Putamen (tissue), 1 donor: Measurements from ENCODE around the gene PTGR1.
"Not testable (repeated sequence)": the region's sequence is repeated elsewhere in the genome, so short reads cannot be mapped to it uniquely, and the experiment has no call there.

Source experiments
- DNase-seq: peaks from one replicate; pipeline ENCODE4 v3.0.0-alpha.2; 2016; ENCODE audit warnings: low spot score

Gene PTGR1

DNA sequence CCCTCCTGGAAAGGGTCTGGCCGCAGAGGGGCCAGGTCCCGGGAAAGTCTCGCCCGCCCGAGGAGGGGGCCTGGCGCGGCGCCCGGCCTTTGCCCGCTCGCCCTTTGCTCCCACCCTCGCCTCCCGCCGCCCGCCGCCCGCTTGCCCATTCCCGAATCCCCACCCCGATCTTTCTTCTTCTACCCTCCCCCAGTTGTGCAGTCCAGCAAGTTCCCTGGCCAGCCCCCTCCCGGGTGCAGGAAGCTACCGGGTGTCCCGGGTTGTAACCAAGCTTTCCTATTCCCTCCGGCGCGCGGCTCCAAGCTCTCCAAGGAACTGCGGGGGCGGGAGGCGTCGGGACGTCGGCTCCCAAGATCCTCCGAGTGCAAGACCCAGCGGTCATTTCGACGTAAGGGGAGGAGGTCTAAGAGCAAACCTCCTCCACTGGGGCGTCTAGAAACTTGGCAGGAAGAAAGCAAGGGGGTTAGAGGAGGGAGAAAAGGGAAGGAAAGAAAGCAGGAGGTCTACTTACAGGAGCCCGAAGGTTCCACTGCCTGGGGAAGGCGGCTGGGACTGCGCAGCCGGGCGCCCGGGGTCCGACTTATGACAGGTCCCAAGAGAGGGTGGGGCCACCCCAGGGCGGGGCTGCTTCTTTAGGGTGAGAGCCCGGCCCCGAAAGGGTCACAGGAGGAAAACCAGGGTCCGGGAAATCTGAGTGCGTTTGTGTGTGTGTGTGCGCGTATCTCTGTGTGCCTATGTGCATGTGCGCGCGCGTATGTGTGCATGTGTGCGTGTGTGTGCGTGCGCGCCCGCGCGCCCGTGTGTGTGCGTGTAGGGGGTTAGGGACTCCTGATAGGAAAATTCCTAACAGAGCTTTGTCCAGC lies at the start of gene PTGR1:
Gene PTGR1, minus strand, starts transcription at position 556 of the 863 bp plus-strand sequence. CDS start 2,225 bp downstream, outside the sequence.
- peak; percentile 72 for DNase-seq

DNA sequence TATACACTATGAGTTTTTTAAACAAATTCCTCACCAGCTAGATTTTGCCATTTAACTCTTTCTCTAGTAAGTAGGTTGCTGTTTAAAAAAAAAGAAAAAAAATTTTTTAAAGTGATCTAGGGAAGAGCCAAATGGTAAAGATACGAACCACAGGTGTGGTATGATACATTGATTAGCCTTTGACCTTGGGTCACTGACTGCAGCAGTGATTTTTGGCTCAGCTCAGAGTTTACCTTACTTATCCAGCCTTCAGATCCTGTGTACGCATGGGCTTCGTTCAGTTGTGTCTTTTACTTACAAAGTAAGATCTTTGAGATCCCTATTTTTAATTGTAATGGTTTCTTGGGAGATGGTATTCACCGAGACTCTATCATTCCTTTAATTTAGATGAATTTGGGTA lies 49.6 kb upstream of the PTGR1 start:
- DNase-seq = no peak

DNA sequence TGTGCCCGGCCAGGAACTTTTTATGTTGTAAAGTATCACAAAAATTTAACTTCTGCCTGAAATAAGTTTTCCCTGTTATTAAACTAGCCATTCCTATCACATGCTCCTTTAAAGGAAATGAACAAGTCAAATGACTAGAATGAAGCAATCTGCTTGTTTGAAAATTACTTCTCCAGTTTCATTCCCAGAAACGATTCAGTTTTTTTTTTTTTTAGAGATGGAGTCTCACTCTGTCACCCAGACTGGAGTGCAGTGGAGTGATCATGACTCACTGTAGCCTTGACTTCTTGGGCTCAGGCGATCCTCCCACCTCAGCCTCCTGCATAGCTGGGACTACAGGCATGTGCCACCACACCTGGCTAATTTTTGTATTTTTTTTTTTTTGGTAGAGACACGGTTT lies 48.6 kb upstream of the PTGR1 start:
- DNase-seq = no peak

DNA sequence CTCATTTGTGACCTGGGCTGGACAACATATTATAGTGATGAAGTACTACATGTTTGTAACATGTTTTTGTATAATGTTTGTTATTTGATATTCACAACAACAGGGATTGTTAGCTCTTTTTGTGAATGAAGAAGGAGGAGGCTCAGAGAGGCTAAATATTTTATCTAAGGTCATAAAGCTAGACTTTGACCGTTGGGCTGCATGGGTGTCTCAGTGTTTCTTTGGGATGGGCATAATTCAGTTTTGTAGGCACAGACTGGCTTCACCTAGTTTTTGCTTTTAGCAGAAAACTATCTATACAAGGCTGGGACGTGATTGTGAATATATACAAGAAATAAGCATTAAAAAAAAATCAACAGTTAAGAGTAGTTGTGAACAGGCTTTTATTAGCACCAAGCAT lies 47.0 kb upstream of the PTGR1 start:
- DNase-seq = no peak

DNA sequence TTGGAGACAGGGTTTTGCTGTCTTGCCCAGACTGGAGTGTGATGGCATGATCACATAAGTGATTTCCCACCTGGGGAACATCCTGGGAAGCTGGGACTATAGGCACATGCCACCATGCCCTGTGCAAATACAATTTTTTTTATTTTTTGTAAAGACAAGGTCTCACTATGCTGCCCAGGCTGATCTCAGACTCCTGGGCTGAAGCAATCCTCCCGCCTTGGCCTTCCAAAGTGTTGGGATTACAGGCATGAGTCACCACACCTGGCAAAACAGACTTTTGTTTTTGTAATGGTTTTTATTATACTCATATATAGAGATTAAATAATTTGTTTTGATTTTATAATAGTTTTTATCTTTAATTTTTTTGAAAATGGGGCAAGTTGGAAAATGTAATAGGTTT lies 46.4 kb upstream of the PTGR1 start:
- DNase-seq = no peak

DNA sequence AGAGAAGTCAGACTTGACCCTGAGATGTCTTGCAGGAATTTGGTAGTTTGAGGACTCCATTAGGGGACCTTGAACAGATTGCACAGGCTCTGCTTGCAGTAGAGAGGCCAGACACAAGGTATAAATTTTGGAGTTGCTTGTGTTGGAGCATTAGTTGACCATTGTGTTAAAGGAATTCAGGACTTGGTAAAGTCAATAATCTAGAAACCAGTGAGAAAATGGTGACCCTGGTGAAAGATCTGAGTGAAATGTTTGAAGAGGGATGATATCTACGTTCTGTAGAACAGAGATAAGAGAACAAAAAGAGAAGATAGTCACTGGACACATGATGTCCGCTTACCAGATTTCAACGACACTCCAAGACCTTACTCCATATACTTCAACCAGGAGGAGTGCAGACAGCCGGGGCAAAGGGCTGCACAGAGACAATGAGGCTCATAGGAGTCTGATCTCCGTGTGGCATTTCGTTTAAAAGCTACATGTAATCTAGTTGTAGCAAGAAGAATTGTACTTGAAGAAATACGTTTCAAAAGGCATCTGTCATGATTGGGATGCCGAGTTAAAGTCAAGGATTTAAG lies 44.8 kb upstream of the PTGR1 start:
- DNase-seq = no peak

DNA sequence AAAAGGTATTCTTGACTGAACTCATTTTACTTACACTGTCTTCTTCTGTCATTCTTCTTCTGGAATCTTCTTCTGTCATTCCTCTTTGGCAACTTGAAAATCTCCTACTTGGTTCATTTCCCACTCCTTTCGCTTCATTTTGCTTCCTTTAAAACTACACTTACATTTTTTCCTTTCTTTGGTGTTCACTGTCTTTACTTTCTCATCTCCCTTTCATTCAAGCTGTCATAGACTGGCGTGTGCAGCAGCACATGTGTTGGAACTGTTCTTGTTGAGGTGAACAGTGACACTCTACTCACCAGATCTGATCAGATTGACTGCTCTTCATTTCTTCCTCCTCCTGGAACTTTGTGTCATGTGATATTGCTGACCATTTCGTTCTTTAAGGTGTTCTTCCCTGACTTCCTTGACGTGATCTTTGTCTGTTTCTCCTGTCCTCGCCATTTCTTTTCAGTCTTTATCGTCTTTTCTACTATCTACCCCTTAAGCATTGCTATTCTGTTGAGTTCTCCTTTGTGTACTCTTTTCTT lies 38.0 kb upstream of the PTGR1 start:
- no peak for DNase-seq

DNA sequence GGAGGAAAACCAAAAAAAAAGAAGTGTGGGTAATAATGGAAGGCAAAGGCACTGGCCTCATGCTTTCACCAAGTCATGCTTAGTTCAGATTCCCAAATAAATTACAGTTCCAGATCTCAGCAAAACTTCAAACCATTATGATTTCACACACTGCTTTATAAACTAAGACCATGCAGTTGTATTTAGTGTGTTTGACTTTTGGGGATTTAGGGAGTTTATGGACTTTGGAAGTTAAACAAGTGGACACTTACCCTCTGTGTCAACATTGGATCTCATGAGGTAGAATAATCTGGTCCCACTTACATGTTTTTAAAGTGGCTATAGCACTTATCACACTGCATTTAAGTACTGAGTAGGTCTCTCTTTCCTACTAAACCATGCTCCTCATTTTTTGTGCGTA lies 35.4 kb upstream of the PTGR1 start:
- DNase-seq = no peak

DNA sequence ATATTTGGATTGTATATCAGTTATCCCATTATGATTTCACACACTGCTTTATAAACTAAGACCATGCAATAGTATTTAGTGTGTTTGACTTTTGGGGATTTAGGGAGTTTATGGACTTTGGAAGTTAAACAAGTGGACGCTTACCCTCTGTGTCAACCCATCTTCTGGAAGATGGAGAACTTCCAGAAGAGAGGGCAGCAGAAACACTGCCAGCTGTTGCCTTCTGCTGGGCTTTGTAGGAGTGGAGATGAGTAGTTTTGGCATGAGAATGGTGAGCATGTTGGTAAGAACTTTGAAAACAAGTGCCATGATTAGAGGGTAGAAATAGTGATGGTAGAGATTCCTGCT lies 33.9 kb upstream of the PTGR1 start:
- DNase-seq = no peak

DNA sequence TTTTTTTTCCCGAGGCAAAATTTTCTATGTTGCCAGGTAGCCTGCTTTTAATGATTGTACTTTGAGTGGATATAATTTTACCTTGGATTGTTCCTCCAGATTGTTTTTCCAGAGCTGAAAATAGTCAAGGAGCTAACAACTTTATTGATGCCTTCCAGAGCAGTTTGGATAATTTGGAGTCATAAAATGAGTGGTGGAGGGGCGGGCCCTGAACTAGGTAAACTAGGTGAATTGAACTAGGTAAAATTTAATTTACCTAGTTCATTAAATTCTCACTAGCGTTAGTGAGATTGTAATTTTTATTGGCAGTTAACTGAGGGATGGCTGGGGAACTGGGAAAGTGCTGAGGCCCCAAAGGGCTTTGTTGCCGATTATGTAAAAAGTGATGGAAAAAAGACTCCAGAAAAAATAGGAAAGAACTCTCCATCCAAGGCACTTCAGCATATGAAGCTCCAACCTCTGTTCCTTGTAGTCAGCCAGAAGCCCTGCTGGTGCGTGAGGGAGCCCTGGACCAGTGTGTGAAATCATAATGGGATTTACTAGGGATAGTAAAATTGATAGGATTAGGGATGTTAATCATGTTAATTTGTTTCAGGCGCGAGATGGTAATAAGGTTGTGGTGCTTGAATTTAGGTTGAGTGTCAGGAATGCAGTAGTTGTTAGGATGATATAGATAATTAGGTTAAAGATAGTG lies 33.4 kb upstream of the PTGR1 start:
- DNase-seq = no peak

DNA sequence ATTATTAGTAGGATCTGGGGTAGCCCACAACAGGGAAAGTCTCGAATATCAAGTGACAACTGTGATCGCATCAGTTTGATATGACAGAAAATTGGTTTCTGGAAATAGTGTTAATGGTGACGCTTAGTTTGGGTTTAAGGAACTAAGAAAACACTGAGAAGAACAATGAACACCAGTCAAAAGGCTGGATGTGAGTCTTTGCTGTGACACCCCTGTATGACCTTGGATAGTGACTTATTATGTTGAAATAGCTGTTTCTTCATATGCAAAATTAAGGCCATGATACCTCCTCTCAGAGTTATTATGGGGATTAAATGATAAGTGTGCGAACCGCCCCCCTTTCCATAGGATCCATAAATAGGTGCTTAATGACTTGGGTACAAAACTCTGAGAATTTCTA lies 32.6 kb upstream of the PTGR1 start:
- DNase-seq = peak; percentile 7

DNA sequence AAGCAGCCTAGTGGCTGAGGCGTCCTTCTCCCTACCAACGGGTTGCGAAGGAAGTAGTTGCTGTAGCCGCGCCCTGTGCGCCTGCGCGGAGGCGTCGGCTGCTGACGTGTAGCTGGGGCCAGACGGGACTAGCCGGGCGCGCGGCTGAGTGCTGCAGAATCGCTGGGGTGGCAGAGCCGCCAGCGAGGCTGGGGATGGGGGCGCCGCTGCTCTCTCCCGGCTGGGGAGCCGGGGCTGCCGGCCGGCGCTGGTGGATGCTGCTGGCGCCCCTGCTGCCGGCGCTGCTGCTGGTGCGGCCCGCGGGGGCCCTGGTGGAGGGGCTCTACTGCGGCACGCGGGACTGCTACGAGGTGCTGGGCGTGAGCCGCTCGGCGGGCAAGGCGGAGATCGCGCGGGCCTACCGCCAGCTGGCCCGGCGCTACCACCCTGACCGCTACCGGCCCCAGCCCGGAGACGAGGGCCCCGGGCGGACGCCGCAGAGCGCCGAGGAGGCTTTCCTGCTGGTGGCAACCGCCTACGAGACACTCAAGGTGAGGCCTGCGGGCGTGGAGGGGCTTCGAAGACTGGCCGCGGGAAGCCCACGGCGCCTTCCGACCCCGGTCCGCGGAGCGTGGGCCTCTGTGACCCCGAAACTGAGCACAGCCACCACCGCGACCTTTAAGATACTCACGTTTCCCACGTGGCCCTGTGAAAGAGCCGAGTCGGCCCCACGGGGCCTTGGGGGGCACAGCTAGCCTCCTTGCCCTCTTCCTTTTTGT lies 31.9 kb upstream of the PTGR1 start, which contains the start of gene DNAJC25:
Gene DNAJC25, plus strand, starts transcription at position 121 of the 758 bp plus-strand sequence. Its CDS starts 74 bp downstream, at position 195.
- peak; percentile 98 for DNase-seq

DNA sequence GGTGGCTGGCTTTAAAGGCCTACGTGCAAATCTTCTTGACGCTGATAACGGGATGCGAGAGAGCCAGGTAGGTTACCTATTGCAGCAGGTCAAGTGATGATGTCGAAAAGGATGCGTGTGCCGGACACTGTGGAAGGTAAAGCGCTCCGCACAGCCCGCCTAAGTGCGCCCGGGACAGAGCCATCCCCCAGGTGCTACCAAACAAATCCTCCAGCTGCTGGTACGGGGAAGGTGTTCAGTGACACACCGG lies 31.4 kb upstream of the PTGR1 start:
- no peak for DNase-seq

DNA sequence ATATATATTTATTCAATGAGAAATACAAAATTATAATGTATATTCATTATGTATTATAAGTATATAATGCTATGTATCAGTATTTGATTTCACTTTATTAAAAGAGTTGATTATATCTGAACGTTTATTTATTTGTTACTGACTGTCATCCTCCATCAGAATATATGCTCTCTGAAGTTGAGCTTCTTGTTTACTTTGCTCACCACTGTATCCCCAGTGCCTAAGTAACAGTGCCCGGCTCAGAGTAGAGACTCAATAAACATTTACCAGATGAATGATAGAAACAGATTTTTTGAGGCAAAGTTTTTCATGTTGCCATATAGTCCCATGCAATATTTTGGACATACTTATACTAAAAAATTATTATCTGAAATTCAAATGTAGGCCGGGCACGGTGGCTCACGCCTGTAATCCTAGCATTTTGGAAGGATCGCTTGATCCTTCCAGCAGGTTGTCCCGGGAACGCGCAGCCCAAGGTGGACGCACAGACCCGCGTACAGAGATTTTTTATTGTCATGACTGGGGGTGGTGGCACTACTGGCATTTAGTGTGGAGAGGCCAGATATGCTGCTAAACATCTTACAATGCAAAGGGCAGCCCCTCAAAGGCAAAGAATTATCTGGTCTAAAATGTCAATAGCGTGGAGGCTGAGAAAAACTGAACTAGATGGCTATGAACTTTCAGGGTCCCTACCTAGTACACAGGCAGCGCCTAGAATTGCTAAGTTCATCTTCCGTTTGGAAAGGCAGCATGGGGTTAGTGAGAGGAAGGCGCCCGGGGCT lies 30.9 kb upstream of the PTGR1 start:
- no peak for DNase-seq

DNA sequence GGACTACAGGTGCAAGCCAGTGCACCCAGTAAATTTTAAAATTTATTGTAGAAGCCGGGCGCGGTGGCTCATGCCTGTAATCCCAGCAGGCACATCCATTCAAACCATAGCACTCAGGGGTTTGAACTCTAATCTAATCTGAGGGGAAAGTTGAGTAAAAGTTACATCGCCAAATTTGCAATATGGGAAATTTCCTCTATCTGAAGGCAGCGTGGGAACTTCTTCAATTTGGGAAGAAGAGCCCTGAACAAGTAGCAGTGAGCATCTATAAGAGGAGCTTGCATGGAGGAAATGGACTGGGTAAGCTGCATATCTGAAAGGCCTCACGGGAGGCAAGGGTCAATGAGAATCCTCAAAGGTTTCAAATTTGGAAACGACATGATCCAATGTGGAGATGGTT lies 29.0 kb upstream of the PTGR1 start:
- no peak for DNase-seq

DNA sequence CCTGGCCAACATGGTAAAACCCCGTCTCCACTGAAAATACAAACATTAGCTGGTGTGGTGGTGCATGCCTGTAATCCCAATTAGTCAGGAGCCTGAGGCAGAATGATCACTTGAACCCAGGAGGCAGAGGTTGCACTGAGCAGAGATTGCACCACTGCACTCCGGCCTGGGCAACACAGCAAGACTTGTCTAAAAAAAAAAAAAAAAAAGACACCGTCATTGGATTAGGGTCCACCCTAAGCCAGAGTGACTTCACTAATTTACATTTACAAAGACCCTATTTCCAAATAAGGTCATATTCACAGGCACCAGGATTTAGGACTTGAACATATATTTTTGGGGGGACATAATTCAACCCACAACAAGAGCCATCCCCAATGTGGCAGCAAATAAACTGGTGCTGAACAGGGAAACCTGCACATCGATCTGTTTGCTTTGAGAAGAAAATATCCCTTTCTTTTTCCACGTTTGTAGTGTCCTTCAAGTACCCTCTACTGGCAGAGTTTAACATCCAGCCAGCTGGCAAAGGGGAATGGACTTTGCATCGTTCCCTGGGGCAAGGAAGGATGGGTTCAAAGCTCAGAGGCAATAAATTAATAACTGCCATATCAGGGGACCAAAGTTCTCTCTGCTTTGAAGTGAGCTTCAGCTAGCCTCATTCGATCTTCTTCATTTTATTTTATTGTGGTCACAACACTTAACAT lies 28.0 kb upstream of the PTGR1 start:
- DNase-seq = no peak

DNA sequence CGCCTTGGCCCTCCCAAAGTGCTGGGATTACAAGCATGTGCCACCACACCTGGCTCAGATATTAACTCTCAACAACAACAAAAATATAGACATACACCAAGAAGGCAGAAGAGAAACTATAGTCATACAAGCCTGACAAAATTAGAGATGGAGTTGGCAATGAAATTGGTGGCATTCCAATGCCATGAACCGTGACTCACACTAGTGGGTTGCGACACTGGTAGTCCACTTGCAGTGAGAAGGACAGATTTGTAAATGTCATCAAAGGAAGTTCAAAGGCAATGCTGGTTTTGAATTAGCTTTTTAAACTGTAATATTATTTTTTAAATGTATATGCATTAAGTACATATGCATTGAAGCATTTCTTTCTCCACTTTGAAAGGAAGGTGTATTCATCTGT lies 23.2 kb upstream of the PTGR1 start:
- DNase-seq = no peak

DNA sequence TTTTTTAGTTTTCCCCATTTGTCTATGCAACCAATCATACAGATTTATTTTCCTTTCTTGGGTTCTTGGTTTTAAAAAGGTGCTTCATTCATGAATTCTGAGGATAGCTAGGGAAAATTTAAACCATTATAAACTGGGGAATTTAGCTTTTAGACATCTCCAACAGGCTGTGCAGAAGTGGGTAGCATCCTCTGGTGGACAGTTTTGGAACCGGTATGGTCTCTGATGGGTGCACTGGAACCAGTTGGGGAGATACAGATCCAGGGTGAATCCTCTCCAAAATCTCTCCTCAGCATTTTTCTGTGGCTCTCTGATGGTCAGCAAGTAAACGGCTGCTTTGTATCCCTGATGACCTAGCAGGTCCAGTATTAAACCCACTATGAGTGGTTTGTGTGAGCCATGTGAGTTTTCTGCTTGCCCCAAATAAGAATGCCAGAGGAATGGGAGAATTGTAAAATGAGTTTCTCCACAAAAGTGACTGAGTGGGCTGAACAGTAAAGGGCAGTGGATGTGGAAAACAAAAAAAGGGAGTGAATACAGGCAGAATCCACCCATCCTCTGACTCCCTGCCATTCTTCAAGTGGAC lies 22.5 kb upstream of the PTGR1 start:
- DNase-seq = peak; percentile 38

DNA sequence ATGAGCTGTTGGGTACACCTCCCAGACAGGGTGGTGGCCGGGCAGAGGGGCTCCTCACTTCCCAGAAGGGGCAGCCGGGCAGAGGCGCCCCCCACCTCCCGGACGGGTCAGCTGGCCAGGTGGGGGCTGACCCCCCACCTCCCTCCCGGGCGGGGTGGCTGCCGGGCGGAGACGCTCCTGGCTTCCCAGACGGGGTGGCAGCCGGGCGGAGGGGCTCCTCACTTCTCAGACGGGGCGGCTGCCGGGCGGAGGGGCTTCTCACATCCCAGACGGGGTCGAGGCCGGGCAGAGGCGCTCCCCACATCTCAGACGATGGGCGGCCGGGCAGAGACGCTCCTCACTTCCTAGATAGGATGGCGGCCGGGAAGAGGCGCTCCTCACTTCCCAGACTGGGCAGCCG lies 17.9 kb upstream of the PTGR1 start:
- not testable (repeated sequence) for DNase-seq

DNA sequence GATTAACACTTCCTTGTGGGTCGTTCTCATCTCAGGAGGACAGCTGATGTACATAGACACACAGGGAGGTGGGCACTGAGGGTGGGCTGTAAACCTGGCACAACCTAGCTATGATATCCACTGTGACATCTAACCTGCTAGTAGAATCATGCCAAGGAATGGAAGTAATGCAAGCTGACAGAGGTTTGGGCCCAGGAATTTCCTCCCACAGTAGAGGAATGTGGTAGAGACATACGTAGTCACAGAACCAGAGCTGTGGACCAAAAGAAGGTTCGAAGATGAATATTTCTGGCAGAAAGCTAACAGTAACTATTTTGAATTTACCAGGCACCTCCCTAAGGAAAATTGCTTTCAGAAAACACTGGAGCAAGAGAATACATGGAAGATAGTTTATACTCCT lies 16.5 kb upstream of the PTGR1 start:
- DNase-seq = no peak
